NCI-H82 treated with DMSO at 0.1 percent for 48 hours (cell line): ENCODE results near the gene XAGE1A.
"Not testable (repeated sequence)": the region's sequence is repeated elsewhere in the genome, so short reads cannot be mapped to it uniquely, and the experiment has no call there.

Experiments
- DNase-seq: peaks from one replicate; lab custom pipeline; 2025; ENCODE audit not compliant: unreplicated experiment; lab: John Stamatoyannopoulos, UW

XAGE1A gene, protein sequence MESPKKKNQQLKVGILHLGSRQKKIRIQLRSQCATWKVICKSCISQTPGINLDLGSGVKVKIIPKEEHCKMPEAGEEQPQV

DNA sequence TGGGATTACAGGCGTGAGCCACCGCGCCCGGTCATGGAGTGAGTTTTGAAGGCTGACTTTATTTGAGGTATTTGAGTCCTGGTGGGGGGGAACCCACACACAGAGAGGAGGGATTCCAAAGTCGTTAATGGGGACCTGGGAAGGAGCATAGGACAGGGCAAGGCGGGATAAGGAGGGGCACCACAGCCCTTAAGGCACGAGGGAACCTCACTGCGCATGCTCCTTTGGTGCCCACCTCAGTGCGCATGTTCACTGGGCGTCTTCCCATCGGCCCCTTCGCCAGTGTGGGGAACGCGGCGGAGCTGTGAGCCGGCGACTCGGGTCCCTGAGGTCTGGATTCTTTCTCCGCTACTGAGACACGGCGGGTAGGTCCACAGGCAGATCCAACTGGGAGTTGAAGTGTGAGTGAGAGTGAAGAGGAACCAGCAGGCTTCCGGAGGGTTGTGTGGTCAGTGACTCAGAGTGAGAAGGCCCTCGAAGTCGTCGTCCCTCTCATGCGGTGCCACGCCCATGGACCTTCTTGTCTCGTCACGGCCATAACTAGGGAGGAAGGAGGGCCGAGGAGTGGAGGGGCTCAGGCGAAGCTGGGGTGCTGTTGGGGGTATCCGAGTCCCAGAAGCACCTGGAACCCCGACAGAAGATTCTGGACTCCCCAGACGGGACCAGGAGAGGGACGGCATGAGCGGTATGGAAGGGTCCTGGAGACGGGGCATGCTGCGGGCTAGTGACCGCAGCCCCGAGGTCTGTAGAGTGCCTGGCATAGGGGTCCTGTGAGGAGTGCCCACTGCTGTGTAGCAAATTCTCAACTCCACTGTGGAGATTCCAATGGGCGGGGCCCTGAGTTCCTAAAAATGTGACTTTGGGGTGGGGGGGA, at the start of gene XAGE1A:
XAGE1A (plus strand) TSS at position 264 of the 874 bp plus-strand sequence. CDS start 1,554 bp downstream, outside the sequence.
- not testable (repeated sequence) for DNase-seq

DNA sequence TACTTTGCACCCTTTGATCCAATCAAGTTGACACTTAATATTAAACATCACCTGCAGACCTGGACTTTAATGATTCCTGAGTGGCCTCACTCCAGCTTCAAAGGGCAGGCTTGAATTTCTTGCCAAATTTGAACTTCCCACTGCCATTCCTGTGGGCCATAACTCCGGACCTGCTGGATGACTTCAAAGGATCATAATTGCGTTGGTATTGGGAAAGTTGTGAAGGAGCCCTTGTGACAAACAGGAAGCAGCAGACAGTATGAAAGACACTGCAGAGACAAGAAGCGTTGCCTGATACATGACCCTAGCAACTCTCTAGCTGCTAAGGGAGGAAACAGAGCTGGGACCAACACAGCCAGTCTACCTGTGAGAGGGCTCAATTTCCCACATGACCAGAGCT, 43.6 kb upstream of the XAGE1A start:
- DNase-seq, result not testable (repeated sequence)

DNA sequence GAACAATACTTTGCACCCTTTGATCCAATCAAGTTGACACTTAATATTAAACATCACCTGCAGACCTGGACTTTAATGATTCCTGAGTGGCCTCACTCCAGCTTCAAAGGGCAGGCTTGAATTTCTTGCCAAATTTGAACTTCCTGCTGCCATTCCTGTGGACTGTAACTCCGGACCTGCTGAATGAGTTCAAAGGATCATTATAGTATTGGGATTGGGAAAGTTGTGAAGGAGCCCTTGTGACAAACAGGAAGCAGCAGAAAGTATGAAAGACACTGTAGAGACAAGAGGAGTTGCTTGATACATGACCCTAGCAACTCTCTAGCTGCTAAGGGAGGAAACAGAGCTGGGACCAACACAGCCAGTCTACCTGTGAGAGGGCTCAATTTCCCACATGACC, 24.3 kb upstream of the XAGE1A start:
- DNase-seq, result not testable (repeated sequence)

DNA sequence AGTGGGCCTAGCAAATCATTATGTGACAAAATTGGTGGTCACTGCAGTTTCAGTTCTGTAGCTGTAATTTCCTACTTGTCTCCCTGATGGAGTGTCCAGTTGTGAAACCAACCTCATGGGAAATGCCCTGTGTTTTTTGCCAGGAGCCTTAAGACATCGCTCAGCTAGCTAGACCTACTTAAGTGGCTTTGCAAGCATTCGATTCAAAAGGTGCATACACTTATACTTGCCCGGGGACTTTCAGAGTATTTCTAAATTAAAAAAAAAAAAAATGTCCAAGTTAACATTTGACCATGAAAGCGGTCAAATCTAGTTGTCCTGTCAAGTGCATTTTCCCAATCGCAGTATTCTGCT, 788 bp downstream of the XAGE1A start:
- DNase-seq, result not testable (repeated sequence)

DNA sequence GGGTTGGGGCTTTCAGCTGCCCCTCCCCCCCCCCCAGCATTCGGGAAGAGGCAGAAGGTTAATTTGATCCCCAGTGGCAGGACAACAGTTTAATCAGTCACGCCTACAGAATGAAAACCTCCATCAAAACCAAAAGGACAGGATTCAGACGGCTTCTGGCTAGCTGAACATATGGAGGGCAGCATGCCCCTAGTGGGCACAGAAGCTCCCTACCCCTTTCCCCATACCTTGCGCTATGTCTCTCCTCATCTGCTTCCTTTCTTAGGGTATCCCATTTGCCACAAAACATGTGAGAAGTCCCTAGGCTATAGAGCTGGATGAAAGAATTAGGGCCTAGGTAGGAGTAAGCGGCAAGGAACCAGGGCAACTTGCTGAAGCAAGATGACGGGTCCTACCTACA, 5.8 kb downstream of the XAGE1A start:
- DNase-seq, result not testable (repeated sequence)

DNA sequence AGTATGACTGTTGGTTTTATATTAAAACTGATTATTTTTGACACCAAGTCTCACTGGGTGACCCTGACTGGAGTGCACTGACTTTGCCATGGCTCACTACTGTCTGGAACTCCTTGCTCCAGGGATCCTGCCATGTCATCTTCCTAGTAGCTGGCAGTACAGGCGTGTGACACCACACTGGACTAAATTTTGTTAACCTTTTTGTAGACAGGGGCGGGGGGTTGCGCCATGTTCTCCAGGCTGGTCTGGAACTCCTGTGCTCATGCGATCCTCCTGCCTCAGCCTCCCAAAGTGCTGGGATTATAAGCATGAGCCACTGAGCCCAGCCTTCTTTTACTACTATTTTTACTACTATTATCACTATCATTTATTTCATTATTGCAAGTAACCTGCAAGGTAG, 8.9 kb downstream of the XAGE1A start:
- no peak for DNase-seq

DNA sequence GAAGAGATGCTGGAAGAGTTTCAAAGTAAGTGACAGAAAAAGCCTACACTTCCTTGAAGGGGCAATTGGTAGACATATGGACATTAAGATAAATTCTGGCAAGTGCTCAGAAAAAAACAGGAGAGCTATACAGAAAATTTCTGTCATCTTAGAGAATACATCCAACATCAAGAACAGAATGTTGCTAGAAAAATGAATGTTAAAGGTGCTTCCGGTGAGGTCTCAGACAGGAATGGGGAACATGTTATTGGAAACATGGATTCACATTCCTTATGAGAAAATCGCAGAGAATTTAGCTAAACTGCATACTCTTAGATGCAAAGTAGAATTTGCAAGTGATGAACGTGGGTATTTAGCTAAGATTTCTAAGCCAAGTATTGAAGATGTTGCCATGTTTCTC, 11.7 kb downstream of the XAGE1A start:
- no peak for DNase-seq

DNA sequence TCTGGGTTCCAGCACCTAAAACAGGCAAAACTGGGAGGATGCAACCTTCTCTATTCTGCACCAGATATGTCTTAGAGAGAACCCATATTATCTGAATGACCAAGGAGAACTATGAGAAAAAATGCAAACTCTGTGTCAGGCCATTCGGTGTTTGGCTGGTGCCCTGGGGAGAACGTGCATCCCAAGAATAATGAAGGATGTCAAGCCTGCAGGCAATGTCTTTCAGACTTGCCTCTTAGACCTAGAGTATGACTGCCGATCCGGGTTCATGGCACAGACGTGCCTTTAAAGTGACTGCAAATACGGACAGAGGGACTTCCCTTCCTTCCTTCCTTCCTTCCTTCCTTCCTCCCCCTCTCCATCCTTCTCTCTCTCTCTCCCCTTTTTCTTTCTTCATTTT, 14.3 kb downstream of the XAGE1A start:
- DNase-seq, result no peak

DNA sequence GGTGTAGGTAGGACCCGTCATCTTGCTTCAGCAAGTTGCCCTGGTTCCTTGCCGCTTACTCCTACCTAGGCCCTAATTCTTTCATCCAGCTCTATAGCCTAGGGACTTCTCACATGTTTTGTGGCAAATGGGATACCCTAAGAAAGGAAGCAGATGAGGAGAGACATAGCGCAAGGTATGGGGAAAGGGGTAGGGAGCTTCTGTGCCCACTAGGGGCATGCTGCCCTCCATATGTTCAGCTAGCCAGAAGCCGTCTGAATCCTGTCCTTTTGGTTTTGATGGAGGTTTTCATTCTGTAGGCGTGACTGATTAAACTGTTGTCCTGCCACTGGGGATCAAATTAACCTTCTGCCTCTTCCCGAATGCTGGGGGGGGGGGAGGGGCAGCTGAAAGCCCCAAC, 15.5 kb downstream of the XAGE1A start:
- not testable (repeated sequence) for DNase-seq

DNA sequence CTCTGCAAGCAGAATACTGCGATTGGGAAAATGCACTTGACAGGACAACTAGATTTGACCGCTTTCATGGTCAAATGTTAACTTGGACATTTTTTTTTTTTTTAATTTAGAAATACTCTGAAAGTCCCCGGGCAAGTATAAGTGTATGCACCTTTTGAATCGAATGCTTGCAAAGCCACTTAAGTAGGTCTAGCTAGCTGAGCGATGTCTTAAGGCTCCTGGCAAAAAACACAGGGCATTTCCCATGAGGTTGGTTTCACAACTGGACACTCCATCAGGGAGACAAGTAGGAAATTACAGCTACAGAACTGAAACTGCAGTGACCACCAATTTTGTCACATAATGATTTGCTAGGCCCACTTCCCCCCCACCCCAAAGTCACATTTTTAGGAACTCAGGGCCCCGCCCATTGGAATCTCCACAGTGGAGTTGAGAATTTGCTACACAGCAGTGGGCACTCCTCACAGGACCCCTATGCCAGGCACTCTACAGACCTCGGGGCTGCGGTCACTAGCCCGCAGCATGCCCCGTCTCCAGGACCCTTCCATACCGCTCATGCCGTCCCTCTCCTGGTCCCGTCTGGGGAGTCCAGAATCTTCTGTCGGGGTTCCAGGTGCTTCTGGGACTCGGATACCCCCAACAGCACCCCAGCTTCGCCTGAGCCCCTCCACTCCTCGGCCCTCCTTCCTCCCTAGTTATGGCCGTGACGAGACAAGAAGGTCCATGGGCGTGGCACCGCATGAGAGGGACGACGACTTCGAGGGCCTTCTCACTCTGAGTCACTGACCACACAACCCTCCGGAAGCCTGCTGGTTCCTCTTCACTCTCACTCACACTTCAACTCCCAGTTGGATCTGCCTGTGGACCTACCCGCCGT, 20.7 kb downstream of the XAGE1A start:
- DNase-seq, result not testable (repeated sequence)

DNA sequence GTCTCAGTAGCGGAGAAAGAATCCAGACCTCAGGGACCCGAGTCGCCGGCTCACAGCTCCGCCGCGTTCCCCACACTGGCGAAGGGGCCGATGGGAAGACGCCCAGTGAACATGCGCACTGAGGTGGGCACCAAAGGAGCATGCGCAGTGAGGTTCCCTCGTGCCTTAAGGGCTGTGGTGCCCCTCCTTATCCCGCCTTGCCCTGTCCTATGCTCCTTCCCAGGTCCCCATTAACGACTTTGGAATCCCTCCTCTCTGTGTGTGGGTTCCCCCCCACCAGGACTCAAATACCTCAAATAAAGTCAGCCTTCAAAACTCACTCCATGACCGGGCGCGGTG, 21.3 kb downstream of the XAGE1A start, which contains the start of gene XAGE1B:
XAGE1B (minus strand) TSS at position 77 of the 339 bp plus-strand sequence. CDS start 1,536 bp downstream, outside the sequence.
- DNase-seq, result not testable (repeated sequence)

DNA sequence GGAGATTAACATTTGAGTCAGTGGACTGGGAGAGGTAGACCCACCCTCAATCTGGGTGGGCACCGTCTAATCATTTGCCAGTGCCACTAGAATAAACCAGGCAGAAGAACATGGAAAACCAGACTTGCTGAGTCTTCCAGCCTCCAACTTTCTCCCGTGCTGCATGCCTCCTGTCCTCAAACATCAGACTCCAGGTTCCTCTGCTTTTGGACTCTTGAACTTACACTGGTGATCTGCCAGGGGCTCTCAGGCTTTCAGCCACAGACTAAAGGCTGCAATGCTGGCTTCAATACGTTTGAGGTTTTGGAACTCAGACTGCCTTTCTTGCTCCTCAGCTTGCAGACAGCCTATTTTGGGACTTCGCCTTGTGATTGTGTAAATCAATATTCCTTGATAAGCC, 45.4 kb downstream of the XAGE1A start:
- DNase-seq, result not testable (repeated sequence)

DNA sequence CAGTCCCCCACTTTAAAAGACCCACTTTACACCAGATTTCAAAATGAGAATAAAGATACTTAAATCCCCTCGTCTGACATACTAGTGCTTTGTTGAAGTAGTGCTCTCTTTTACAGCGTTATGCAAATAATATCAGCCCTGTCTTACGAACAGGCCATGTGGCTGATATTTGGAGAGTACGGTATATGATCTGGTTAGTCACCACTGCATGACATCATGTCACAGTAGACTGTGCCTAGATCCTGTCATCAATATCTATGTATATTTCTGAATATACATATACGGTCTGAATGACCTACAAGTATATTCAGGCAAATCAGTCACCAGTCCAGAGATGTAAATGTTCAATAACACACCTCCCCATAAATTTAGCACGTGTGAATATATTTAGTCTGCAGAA, 46.7 kb downstream of the XAGE1A start:
- no peak for DNase-seq

DNA sequence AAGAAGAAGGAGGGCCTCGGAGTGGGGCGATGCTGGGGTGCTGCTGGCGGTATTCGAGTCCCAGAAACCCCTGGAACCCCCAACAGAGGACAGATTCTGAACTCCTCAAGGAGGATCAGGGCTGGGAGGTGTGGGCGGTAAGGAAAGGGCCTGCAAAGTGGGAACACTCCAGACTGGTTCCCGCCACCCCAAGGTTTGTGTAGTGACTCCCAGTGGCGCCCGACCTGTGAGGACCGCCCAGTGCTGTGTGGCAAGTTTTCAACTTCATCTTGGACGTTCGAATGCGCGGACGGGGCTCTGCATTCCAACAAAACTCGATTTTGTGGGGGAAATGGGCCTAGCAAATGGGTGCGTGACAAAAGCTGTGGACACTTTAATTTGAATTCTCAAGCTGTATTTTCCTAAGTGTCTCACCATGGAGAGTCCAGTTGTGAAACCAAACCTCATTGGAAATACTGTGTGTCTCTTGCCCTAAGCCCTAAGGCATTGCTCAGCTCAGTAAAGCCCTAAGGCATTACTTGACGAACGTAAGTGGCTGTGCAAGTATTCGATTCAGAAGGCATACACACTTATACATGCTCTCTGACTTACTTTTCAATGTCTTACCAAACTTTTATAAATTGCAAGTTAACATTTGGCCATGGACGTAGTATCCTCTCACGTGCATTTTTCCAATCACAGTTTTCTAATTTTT, 48.7 kb downstream of the XAGE1A start:
- no peak for DNase-seq

DNA sequence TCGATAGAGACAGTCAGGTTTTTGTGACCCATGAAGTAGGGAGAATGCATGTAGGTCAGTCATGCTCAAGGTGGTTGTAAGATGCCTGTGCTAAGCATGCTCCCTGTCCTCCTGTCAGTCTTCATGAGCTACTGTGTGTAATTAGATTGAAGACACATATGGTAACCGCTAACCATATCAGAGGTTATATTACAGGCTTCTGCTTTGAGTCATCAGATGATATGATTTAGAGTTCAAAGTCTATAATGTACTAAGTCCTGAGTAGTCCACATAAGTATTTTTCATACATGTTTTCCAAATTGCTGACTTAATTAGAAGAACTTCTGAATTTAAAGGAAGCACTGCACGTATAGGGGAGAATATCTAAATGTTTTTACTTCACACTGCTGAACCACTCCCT, 53.2 kb downstream of the XAGE1A start:
- DNase-seq, result not testable (repeated sequence)
